GM23248 (cell line): Measurements from ENCODE around the gene ENTR1. TPM values are rescaled to one million over a fixed set of nuclear protein-coding genes. Genes with fewer than 3 reads are reported as not detected.
"Not testable (repeated sequence)": the region's sequence is repeated elsewhere in the genome, so short reads cannot be mapped to it uniquely, and the experiment has no call there.

Experiments used
- DNase-seq: peaks from one replicate; pipeline ENCODE4 v3.0.0-alpha.2; 2015
- H2AFZ ChIP-seq: fragments of 200-600 bp; sonication (generic); 2 replicates; pipeline ENCODE4 v1.6.1; 2016; ENCODE audit warnings: antibody characterized with exemption
- H3F3A ChIP-seq: fragments of 200-600 bp; sonication (generic); 2 replicates; pipeline ENCODE4 v1.6.1; 2016; ENCODE audit warnings: mild to moderate bottlenecking, antibody characterized with exemption, mixed run types; ENCODE audit not compliant: insufficient read depth
- H3K27ac ChIP-seq: fragments of 200-600 bp; sonication (generic); 2 replicates; pipeline ENCODE4 v1.5.1; 2016; ENCODE audit warnings: mild to moderate bottlenecking
- H3K27me3 ChIP-seq: fragments of 200-600 bp; sonication (generic); replicated peaks from 2 replicates; pipeline ENCODE4 v1.6.1; 2016; ENCODE audit warnings: mild to moderate bottlenecking; ENCODE audit not compliant: insufficient read depth
- H3K36me3 ChIP-seq: fragments of 200-600 bp; sonication (generic); 2 replicates; pipeline ENCODE4 v1.6.1; 2016; ENCODE audit warnings: low read depth, mild to moderate bottlenecking
- H3K4me1 ChIP-seq: fragments of 200-600 bp; sonication (generic); 2 replicates; pipeline ENCODE4 v1.6.1; 2016; ENCODE audit warnings: mild to moderate bottlenecking; ENCODE audit not compliant: insufficient read depth
- H3K4me2 ChIP-seq: fragments of 200-600 bp; sonication (generic); one replicate; pipeline ENCODE4 v1.6.1; 2016; ENCODE audit warnings: mild to moderate bottlenecking; ENCODE audit not compliant: unreplicated experiment
- H3K4me3 ChIP-seq: fragments of 200-600 bp; sonication (generic); 2 replicates; pipeline ENCODE4 v1.5.1; 2016; ENCODE audit warnings: mild to moderate bottlenecking
- H3K79me2 ChIP-seq: fragments of 200-600 bp; sonication (generic); 2 replicates; pipeline ENCODE4 v1.6.1; 2016; ENCODE audit warnings: mild to moderate bottlenecking; ENCODE audit not compliant: insufficient read depth
- H3K9ac ChIP-seq: fragments of 200-600 bp; sonication (generic); 2 replicates; pipeline ENCODE4 v1.6.1; 2016; ENCODE audit warnings: mild to moderate bottlenecking
- H3K9me2 ChIP-seq: fragments of 200-600 bp; sonication (generic); 2 replicates; pipeline ENCODE4 v1.6.1; 2016; ENCODE audit warnings: mixed run types, mild to moderate bottlenecking, moderate library complexity; ENCODE audit not compliant: insufficient read depth
- H3K9me3 ChIP-seq: fragments of 200-600 bp; sonication (generic); one replicate; pipeline ENCODE4 v1.6.1; 2017; ENCODE audit warnings: low read depth
- H4K20me1 ChIP-seq: fragments of 200-600 bp; sonication (generic); 2 replicates; pipeline ENCODE4 v1.6.0; 2016; ENCODE audit not compliant: insufficient read depth
- EZH2 ChIP-seq: fragments of 200-600 bp; sonication (generic); IDR thresholded peaks from 2 replicates; pipeline ENCODE4 v1.6.1; 2018; ENCODE audit warnings: antibody characterized with exemption, mild to moderate bottlenecking; ENCODE audit not compliant: insufficient read depth, poor library complexity, severe bottlenecking
- EZH2phosphoT487 ChIP-seq: fragments of 200-600 bp; sonication (generic); IDR thresholded peaks from 2 replicates; pipeline ENCODE4 v1.6.1; 2018; ENCODE audit warnings: antibody characterized with exemption, moderate library complexity, mild to moderate bottlenecking, low read depth; ENCODE audit not compliant: insufficient read depth
- WGBS, 2 experiments: methylation state at CpG; one replicate each; pipeline ENCODE4 v1.1.6; 2015 to 2017; ENCODE audit warnings: low lambda C conversion rate in 2 of 2, low coverage in 1 of 2; ENCODE audit errors: missing lambda C conversion rate in 2 of 2; 5-methylcytosine and 5-hydroxymethylcytosine counted together
- in situ Hi-C: fragments of 300-500 bp; cut with MboI; formaldehyde crosslinking; loops from 2 replicates; pipeline ENCODE4 v1.15.0; 2020
- polyA plus RNA-seq: library from polyadenylated mRNA; unstranded; fragments of >200 nt; fragmentation: Nextera tagmentation; extraction: Ambion mirVana; gene quantifications from 2 replicates; pipeline ENCODE4 v1.2.1, GENCODE V29; 2016
- total RNA-seq: library from RNA; depleted of rRNA; stranded (reverse); fragments of >200 nt; shearing (Covaris generic); gene quantifications from 2 replicates; pipeline ENCODE4 v1.2.3, GENCODE V29; 2014

Gene ENTR1
- total and polyA plus RNA-seq, 2 experiments from 2014 or later: 11.2 to 36.4 TPM

DNA sequence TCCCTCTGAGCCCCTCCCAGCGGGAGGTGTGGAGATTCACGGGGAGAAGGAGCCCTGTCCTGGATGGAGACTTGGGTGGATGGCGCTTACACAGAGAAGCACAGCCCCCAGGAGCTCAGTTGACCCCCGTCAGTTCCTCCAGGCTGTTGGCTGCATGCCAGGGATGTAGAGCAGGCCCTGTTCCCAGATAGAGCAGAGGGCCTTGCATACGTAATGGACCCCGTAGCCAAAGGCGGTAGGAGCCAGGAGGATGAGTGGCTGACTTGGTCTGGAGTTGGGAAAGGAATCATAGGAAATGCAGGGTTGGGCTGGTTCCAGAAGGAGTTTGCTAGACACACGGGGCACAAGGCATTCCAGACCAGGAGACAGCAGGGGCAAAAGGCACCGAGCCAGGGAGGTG, 2.5 kb upstream of the ENTR1 start:
- Histone ChIP-seq H3K9me3 (no peaks in the 10 kb centered on the region), H3K79me2 (peaks cover 82% of the 10 kb centered on the region), H3K9ac (peak overlapping the region; percentile 100; the same call in 1 of the 2 replicates), H3K9me2 (no peaks in the 10 kb centered on the region), H2AFZ (no peak overlapping the region), H3K4me1 (peaks cover 19% of the 10 kb centered on the region), H3K27me3 (no peaks in the 10 kb centered on the region), H3K4me3 (no peak overlapping the region; the same call in 1 of the 2 replicates), H3K27ac (no peak overlapping the region), H3K36me3 (peaks cover 36% of the 10 kb centered on the region; the same call in 1 of the 2 replicates), H3K4me2 (no peak overlapping the region), H4K20me1 (0 out of 2 replicates have a peak, but pooled peaks cover 3% of the 10 kb centered on the region), H3F3A (no peaks in the 10 kb centered on the region)
- peak; percentile 33 for DNase-seq
- WGBS, 2 experiments: 52 to 59% methylated on average over 9 of the region's 9 CpGs
- TF ChIP-seq EZH2 (no peak), EZH2phosphoT487 (no peak)
- in situ Hi-C loops: no loop called here

DNA sequence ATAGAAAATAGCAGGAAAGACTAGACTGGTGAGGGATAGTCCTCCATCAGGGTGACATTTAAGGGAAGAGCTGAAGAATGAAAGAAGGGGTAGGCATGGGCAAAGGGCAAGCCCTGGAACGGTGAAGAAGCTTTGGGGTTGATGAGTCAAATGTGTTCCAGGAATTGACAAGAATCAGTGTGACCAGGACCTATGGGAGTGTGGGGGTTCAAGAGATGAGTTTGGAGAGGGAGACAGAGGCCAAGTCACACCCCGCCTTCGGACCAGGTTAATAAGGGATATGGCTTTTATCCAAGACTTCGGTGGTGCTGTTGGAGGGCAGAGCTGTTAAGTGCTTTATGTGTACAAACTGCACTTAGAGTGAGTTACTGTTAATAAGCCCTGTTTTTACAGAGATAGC, 964 bp upstream of the ENTR1 start:
- peak overlapping the region; percentile 94 for H3K4me3 ChIP-seq
- no peaks in the 10 kb centered on the region for H3K9me2 ChIP-seq
- H3K36me3 ChIP-seq: peaks cover 33% of the 10 kb centered on the region; the same call in 1 of the 2 replicates
- in situ Hi-C loops: no loop called here
- WGBS, 2 experiments: 5 to 20% methylated on average over 4 of the region's 4 CpGs
- H4K20me1 ChIP-seq: 0 out of 2 replicates have a peak, but pooled peaks cover 3% of the 10 kb centered on the region
- H3K27ac ChIP-seq: peak overlapping the region; percentile 89
- H3K4me2 ChIP-seq: peak overlapping the region; percentile 99
- H3K9ac ChIP-seq: peak overlapping the region; percentile 100
- DNase-seq: peak; percentile 42
- no peaks in the 10 kb centered on the region for H3F3A ChIP-seq
- H3K9me3 ChIP-seq: no peaks in the 10 kb centered on the region
- H3K79me2 ChIP-seq: peaks cover 75% of the 10 kb centered on the region
- H2AFZ ChIP-seq: peak overlapping the region; percentile 62; the same call in 1 of the 2 replicates
- TF ChIP-seq EZH2phosphoT487: no peak
- TF ChIP-seq EZH2: no peak
- peaks cover 19% of the 10 kb centered on the region for H3K4me1 ChIP-seq
- H3K27me3 ChIP-seq: no peaks in the 10 kb centered on the region

- Histone ChIP-seq H3K9ac (peak overlapping the region; percentile 90), H3K27ac (peak overlapping the region; percentile 58), H4K20me1 (0 out of 2 replicates have a peak, but pooled peaks cover 3% of the 10 kb centered on the region), H3K4me2 (peak overlapping the region; percentile 79), H3K27me3 (no peaks in the 10 kb centered on the region), H3K4me3 (peak overlapping the region; percentile 94), H3K36me3 (peaks cover 32% of the 10 kb centered on the region; the same call in 1 of the 2 replicates), H3K9me2 (no peaks in the 10 kb centered on the region), H3K9me3 (no peaks in the 10 kb centered on the region), H3F3A (no peaks in the 10 kb centered on the region), H2AFZ (peak overlapping the region; percentile 66), H3K79me2 (peaks cover 61% of the 10 kb centered on the region), H3K4me1 (peaks cover 19% of the 10 kb centered on the region)
- in situ Hi-C loops: no loop called here
- 8 to 9% methylated on average over 55 to 56 of the region's 71 CpGs for WGBS, 2 experiments
- TF ChIP-seq EZH2phosphoT487 (no peak), EZH2 (no peak)
- peak; percentile 78 for DNase-seq
Measured at GRCh38 chr9:136409557-136410455, 608 bp downstream of the ENTR1 start.

DNA sequence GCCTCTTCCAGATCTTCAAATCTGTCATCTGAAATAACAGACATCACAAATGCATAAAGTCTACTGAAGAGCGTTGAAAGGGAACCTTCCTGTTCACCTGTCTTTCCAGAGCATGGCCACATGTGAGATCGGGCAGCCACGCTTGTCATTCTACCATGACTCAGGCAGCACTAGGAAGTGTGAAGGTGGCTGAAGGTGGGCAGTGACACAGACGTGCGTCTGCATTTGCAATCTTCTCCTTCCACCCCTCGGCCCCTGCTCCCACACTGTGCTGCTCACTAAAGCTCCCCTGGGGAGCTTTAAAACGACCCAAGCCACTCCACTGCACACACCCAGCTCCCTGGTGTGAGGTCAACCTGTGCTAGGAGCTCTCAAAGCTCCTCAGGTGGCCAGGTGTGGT, 2.5 kb downstream of the ENTR1 start:
- H3F3A ChIP-seq: no peaks in the 10 kb centered on the region
- no peaks in the 10 kb centered on the region for H3K9me3 ChIP-seq
- peaks cover 43% of the 10 kb centered on the region for H3K79me2 ChIP-seq
- DNase-seq: no peak
- peaks cover 19% of the 10 kb centered on the region for H3K4me1 ChIP-seq
- in situ Hi-C loops: no loop called here
- H3K9ac ChIP-seq: no peak overlapping the region
- WGBS, 2 experiments: 90 to 93% methylated on average over 7 of the region's 7 CpGs
- H3K4me2 ChIP-seq: no peak overlapping the region
- no peaks in the 10 kb centered on the region for H3K9me2 ChIP-seq
- TF ChIP-seq EZH2 (no peak), EZH2phosphoT487 (no peak)
- H4K20me1 ChIP-seq: 0 out of 2 replicates have a peak, but pooled peaks cover 3% of the 10 kb centered on the region
- H3K36me3 ChIP-seq: peaks cover 14% of the 10 kb centered on the region; the same call in 1 of the 2 replicates
- H3K27ac ChIP-seq: no peak overlapping the region
- no peak overlapping the region for H2AFZ ChIP-seq
- H3K27me3 ChIP-seq: no peaks in the 10 kb centered on the region
- H3K4me3 ChIP-seq: no peak overlapping the region

- H3K27me3 ChIP-seq, H3K27ac ChIP-seq, H2AFZ ChIP-seq, H3K9me2 ChIP-seq, H3K36me3 ChIP-seq, H3K9me3 ChIP-seq, H3K4me2 ChIP-seq, H4K20me1 ChIP-seq, H3F3A ChIP-seq, in situ Hi-C loops, H3K9ac ChIP-seq, DNase-seq, H3K4me3 ChIP-seq: not testable (repeated sequence)
- Histone ChIP-seq H3K79me2 (peaks cover 34% of the 10 kb centered on the region), H3K4me1 (peaks cover 13% of the 10 kb centered on the region)
- WGBS, 2 experiments: 95% methylated on average over 27 to 28 of the region's 28 CpGs
Measured at GRCh38 chr9:136407061-136407460, 3.4 kb downstream of the ENTR1 start.

DNA sequence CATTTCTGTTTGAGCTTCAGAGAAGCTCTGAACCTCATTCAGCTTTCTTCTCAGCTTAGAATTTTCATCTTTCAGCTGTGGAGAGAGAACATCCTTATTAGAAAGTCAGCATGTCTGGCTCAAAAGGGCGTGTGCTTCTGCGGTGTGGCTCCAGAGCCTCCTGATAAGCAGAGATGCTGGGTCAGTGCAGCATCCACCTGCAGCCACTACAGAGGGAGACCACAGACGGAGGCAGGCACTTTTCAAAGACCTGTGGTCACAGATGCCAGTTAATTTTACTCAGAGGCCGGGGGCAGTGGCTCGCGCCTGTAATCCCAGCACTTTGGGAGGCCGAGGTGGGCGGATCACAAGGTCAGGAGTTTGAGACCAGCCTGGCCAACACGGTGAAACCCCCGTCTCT, 4.5 kb downstream of the ENTR1 start:
- H3F3A ChIP-seq: peaks cover 10% of the 10 kb centered on the region; the same call in 1 of the 2 replicates
- H3K36me3 ChIP-seq, in situ Hi-C loops, H3K4me1 ChIP-seq, H3K4me2 ChIP-seq, DNase-seq, H3K4me3 ChIP-seq, H3K9ac ChIP-seq, H4K20me1 ChIP-seq, H2AFZ ChIP-seq, H3K9me3 ChIP-seq, H3K9me2 ChIP-seq, H3K27me3 ChIP-seq, H3K27ac ChIP-seq: not testable (repeated sequence)
- WGBS, 2 experiments: 90 to 93% methylated on average over 10 of the region's 10 CpGs
- peaks cover 22% of the 10 kb centered on the region for H3K79me2 ChIP-seq
